ENCODE measurements around the gene HDGFL3.

- no peak for TF ChIP-seq CTCF (IDR thresholded peaks at IDR 0.05; ENCODE audit: low read depth, low read length, poor library complexity, severe bottlenecking)
- TF ChIP-seq EZH2phosphoT487 (IDR thresholded peaks at IDR 0.05; ENCODE audit: borderline replicate concordance, low read length), result no peak
These were observed 41.4 kb upstream of the HDGFL3 start for GRCh38 chr15:83249030-83249343.

Measured in DOHH2 (cell line).